ENCODE data around the gene PGBD1.

The PGBD1 gene

DNA sequence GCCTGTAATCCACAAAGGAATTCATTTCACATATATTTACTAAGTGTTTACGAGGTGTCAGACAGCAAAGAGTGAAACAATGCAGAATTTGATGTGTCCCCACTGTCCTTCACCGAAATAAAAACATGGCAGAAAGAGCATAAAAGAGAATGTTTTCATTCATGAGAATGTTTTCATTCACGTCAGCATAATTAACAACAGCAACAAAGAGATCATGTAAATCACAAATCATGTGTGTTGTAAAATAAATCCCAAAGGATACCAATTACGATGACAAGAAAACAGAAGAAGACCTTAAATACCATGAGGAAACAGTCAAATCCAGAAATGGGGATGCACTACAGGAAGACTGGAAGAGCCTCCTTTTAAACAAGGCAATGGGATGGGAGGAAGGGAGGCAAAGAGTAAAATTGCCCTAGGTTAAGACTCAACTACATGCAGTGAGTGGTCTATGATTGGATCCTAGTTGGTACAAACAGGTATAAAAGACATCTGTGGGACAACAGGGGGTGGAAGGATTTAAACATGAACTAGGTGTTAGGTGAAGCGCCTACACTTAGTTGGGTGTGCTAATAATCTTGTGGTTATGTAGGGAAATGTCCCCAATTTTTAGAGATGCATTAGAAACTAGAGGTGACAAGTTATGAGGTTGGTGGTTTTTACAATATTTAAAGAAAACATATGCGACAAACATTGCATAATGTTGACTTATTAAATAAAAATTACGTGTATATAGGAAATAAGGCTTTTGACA is 53.1 kb downstream of the PGBD1 start:
- peak overlapping the region; percentile 87 for H3K4me3 ChIP-seq (ENCODE audit: low read length)
- no peak overlapping the region for H3K27ac ChIP-seq (ENCODE audit: low read depth, low read length)
- H3K9me2 ChIP-seq (replicated peaks; ENCODE audit: control insufficient read depth, low read length) = no peaks in the 10 kb centered on the region
- TF ChIP-seq EZH2phosphoT487 (IDR thresholded peaks at IDR 0.05; ENCODE audit: borderline replicate concordance, low read length) = no peak
- TF ChIP-seq, protein P1, sequence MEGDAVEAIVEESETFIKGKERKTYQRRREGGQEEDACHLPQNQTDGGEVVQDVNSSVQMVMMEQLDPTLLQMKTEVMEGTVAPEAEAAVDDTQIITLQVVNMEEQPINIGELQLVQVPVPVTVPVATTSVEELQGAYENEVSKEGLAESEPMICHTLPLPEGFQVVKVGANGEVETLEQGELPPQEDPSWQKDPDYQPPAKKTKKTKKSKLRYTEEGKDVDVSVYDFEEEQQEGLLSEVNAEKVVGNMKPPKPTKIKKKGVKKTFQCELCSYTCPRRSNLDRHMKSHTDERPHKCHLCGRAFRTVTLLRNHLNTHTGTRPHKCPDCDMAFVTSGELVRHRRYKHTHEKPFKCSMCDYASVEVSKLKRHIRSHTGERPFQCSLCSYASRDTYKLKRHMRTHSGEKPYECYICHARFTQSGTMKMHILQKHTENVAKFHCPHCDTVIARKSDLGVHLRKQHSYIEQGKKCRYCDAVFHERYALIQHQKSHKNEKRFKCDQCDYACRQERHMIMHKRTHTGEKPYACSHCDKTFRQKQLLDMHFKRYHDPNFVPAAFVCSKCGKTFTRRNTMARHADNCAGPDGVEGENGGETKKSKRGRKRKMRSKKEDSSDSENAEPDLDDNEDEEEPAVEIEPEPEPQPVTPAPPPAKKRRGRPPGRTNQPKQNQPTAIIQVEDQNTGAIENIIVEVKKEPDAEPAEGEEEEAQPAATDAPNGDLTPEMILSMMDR (IDR thresholded peaks at IDR 0.05; ENCODE audit: low read depth, low read length, poor library complexity, severe bottlenecking) = no peak
- H3F3A ChIP-seq (ENCODE audit: control insufficient read depth, insufficient read depth) = peaks cover 16% of the 10 kb centered on the region
- H3K4me2 ChIP-seq (ENCODE audit: low read length) = peak overlapping the region; percentile 97
- peaks cover 36% of the 10 kb centered on the region for H3K4me1 ChIP-seq (ENCODE audit: control insufficient read depth, low read length)
- no peaks in the 10 kb centered on the region for H3K27me3 ChIP-seq (ENCODE audit: control insufficient read depth, low read length)
- H3K36me3 ChIP-seq (ENCODE audit: control insufficient read depth, low read length) = no peaks in the 10 kb centered on the region
- H3K79me2 ChIP-seq (ENCODE audit: control insufficient read depth, low read length) = no peaks in the 10 kb centered on the region
- H3K9me3 ChIP-seq (ENCODE audit: control insufficient read depth, insufficient read depth, low read length) = 0 out of 2 replicates have a peak, but pooled peaks cover 3% of the 10 kb centered on the region
- no peaks in the 10 kb centered on the region for H4K20me1 ChIP-seq (ENCODE audit: control insufficient read depth, insufficient read depth, low read depth, low read length)

DNA sequence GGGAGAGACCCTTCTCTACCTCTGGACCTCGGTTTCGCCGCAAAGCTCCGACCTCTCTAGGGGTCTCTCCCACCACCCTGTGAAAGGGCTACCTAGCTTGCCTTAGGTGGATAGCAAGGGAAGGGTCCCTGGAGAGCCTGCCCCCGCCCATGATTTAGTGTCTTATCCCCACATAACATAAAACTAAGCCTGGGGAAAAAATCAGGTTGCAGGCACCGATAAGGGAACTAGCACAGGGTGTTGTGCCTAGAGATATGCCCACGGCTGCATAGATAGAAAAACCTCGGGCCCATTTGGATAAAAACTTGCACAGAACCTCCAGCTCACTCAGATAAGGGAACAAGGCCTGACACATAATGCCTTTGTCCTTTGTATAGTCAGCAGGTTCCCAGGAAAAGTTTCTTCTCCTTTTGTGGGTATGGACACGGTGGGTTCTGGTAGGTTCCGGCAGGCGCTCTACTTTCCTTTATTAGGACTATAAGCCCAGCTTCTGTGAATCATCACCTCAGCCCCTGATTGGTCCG is 53.7 kb downstream of the PGBD1 start:
- no peaks in the 10 kb centered on the region for H4K20me1 ChIP-seq (ENCODE audit: control insufficient read depth, insufficient read depth, low read depth, low read length)
- H3K27ac ChIP-seq (ENCODE audit: low read depth, low read length) = peak overlapping the region; percentile 95
- H3K4me3 ChIP-seq (ENCODE audit: low read length) = peak overlapping the region; percentile 87

DNA sequence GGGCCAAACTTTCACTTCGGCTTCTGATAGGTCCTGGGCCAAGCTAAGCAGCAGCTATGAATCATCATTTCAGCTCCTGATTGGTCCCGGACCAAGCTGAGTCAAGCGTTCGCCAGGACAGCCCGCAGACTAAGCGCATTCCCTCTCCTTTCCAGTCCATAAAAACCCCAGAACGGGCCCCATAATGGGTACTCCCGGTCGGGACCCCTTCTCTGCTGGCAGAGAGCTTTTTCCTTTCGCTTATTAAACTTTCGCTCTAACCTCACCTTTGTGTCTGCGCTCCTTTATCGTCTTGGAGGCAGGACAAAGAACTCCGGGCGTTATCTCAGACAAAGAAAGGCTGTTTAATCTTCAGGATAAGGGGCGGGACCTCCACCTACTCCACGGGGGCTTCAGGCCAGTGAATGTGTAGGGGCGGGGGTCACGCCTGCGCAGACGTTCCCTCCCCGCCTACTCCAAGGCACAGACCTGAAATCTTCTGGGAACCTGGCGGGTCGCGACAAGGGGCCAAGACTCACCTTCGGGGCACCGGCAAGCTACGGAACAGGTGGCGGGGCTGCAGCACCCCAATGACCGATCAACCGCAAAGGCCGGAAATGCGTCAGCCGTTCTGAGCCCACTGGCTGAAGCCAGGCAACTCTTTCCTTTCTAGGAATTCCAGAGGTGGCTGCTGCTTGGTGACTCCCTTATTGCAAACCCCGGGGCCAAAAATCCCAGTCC is 54.4 kb downstream of the PGBD1 start, which contains the start of gene ZSCAN31:
Gene ZSCAN31, minus strand, starts transcription at position 585 of the 720 bp plus-strand sequence. CDS start 6,465 bp downstream, outside the sequence.
- Histone ChIP-seq H3F3A (ENCODE audit: control insufficient read depth, insufficient read depth) (peaks cover 16% of the 10 kb centered on the region), H3K79me2 (ENCODE audit: control insufficient read depth, low read length) (no peaks in the 10 kb centered on the region), H4K20me1 (ENCODE audit: control insufficient read depth, insufficient read depth, low read depth, low read length) (no peaks in the 10 kb centered on the region), H3K27me3 (ENCODE audit: control insufficient read depth, low read length) (no peaks in the 10 kb centered on the region), H3K9me2 (replicated peaks; ENCODE audit: control insufficient read depth, low read length) (no peaks in the 10 kb centered on the region), H3K4me3 (ENCODE audit: low read length) (peak within 1 kb of the TSS; percentile 87), H3K9me3 (ENCODE audit: control insufficient read depth, insufficient read depth, low read length) (peaks cover 14% of the 10 kb centered on the region), H3K4me2 (ENCODE audit: low read length) (peak within 1 kb of the TSS; percentile 97), H3K36me3 (ENCODE audit: control insufficient read depth, low read length) (0 out of 2 replicates have a peak, but pooled peaks cover 5% of the 10 kb centered on the region), H3K4me1 (ENCODE audit: control insufficient read depth, low read length) (peaks cover 36% of the 10 kb centered on the region), H3K27ac (ENCODE audit: low read depth, low read length) (peak within 1 kb of the TSS; percentile 95)
- no peak for TF ChIP-seq EZH2phosphoT487 (IDR thresholded peaks at IDR 0.05; ENCODE audit: borderline replicate concordance, low read length)
- TF ChIP-seq, protein P1 (IDR thresholded peaks at IDR 0.05; ENCODE audit: low read depth, low read length, poor library complexity, severe bottlenecking) = no peak

More for the DNA sequence above, 53.7 kb downstream of the PGBD1 start:
- H3K27me3 ChIP-seq (ENCODE audit: control insufficient read depth, low read length) = no peaks in the 10 kb centered on the region
- no peak for TF ChIP-seq EZH2phosphoT487 (IDR thresholded peaks at IDR 0.05; ENCODE audit: borderline replicate concordance, low read length)
- TF ChIP-seq, protein P1 (IDR thresholded peaks at IDR 0.05; ENCODE audit: low read depth, low read length, poor library complexity, severe bottlenecking) = no peak
- 0 out of 2 replicates have a peak, but pooled peaks cover 3% of the 10 kb centered on the region for H3K36me3 ChIP-seq (ENCODE audit: control insufficient read depth, low read length)
- H3K4me1 ChIP-seq (ENCODE audit: control insufficient read depth, low read length) = peaks cover 36% of the 10 kb centered on the region
- no peaks in the 10 kb centered on the region for H3K9me2 ChIP-seq (replicated peaks; ENCODE audit: control insufficient read depth, low read length)
- H3K9me3 ChIP-seq (ENCODE audit: control insufficient read depth, insufficient read depth, low read length) = peaks cover 8% of the 10 kb centered on the region
- H3K79me2 ChIP-seq (ENCODE audit: control insufficient read depth, low read length) = no peaks in the 10 kb centered on the region
- peak overlapping the region; percentile 97 for H3K4me2 ChIP-seq (ENCODE audit: low read length)
- H3F3A ChIP-seq (ENCODE audit: control insufficient read depth, insufficient read depth) = peaks cover 16% of the 10 kb centered on the region

All from DOHH2 (cell line).